NCI-H2227 treated with DMSO at 0.1 percent for 48 hours (cell line): Measurements from ENCODE around the gene SSTR4.
"Not testable (repeated sequence)": the region's sequence is repeated elsewhere in the genome, so short reads cannot be mapped to it uniquely, and the experiment has no call there.

Source experiments
- DNase-seq: peaks from one replicate; lab custom pipeline; 2025; lab: John Stamatoyannopoulos, UW

Gene SSTR4

GRCh38 chr20:23018432-23018831 is 16.7 kb upstream of the SSTR4 start:
- no peak for DNase-seq

- no peak for DNase-seq
Observed at GRCh38 chr20:23018941-23019340, 16.2 kb upstream of the SSTR4 start.

DNA sequence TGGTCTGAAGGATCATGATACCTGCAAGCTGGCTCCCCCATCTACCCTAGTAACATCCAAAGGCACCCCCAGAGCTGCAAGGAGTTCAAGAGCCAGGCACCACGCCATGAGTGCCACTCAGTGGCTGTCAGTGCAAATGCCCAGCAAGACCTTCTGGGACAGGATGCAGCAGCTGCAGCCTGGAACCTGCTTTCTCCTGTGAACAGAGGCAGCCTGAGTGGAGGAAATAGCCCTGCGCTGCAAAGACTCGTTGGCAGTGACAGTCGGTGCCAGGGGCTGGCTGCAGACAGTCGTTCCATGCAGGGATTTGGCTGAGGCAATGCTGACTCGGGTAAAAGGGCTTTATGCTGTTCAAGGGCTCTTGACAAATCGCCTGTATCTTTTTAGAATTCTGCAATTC is 15.7 kb upstream of the SSTR4 start:
- no peak for DNase-seq

- DNase-seq, result no peak
Observed at GRCh38 chr20:23020230-23021018, 14.7 kb upstream of the SSTR4 start.

GRCh38 chr20:23021541-23021940 is 13.6 kb upstream of the SSTR4 start:
- no peak for DNase-seq

- no peak for DNase-seq
Observed at GRCh38 chr20:23021951-23022350, 13.2 kb upstream of the SSTR4 start.

GRCh38 chr20:23022849-23023248 is 12.3 kb upstream of the SSTR4 start:
- DNase-seq, result no peak

DNA sequence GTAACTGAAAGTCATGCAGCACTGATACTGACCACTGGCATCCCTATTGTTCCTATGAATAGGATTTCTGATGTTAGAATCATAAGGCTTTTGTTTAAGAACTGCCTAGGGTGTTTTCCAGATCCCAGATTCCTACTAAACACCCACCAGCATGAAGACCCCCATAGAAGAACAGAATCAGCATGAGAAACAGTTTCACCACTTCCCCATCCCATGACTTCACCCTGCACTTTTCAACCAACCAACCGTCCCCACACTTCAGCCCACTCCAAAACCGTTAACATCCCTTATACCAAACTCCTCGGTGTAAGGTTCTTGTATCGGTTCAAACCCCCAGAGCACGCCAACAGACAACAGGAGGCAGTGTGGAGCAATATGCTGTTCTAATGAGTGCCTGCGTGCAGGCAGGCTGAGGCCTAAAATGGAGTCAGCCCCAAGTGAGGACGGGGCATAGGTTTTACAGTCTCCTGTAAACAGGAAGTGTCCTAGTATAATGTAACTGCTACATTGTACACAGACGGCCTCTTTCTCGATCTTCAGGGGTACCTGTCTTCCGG is 11.4 kb upstream of the SSTR4 start:
- no peak for DNase-seq

GRCh38 chr20:23024701-23025100 is 10.4 kb upstream of the SSTR4 start:
- no peak for DNase-seq

- not testable (repeated sequence) for DNase-seq
Observed at GRCh38 chr20:23025503-23025902, 9.6 kb upstream of the SSTR4 start.

DNA sequence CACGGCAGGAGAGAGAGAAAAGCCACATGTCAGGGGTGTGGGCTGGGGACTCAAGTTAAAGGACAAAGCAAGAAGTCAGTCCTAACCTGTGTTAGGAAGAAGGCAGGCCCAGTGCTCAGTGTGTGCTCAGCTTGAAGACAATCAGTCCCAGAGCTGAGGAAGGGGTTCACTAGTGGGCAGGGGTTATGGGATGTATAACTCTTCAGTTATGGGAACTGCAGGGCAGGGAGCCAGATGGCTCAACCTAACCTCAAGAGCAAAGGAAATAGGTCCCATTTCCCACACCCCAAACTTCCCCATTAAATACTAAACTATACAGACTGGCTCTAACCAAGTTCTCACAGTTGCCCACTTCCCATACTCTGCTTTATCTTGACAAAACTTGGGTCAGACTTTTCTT is 7.4 kb upstream of the SSTR4 start:
- DNase-seq, result no peak

DNA sequence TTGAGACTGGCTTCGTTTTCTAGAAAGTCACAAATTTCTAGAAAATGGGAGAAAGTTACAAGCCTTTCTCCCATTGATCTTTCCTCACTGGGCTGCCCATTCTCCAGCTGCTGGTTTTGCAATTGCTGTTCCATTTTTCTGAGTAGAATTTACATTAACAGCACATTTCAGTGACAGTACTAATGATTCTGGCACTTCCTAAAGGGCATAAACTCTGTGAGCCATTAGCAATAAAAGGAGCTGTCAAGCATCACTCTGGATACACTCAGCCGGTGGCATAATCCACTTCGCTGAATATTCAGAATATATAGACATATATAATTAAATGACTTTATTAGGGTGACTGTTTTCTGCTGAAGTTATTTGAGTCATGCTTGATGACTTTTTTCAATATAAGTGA is 6.7 kb upstream of the SSTR4 start:
- no peak for DNase-seq

DNA sequence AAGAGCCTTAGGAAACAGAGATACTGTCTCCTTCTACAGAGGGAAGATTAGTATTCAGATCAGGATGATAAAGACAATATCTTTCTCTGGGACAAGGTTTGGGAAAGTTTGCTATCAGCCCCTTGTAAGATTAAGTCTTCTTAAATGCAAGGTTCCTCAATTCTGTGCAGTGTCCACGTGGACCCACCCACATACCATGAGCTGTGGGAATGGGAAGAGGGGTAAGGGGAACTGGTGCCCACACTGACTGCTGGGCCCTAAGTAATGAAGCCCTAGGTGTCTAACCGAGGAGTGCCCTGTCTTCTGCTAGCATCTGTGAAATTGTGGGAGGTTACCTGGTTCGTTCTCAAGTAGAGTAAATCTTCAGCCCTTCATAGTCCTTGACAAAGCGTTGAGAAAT is 5.8 kb upstream of the SSTR4 start:
- no peak for DNase-seq

GRCh38 chr20:23031346-23031745 is 3.8 kb upstream of the SSTR4 start:
- DNase-seq, result no peak

- DNase-seq, result no peak
Observed at GRCh38 chr20:23032056-23032749, 2.9 kb upstream of the SSTR4 start.

DNA sequence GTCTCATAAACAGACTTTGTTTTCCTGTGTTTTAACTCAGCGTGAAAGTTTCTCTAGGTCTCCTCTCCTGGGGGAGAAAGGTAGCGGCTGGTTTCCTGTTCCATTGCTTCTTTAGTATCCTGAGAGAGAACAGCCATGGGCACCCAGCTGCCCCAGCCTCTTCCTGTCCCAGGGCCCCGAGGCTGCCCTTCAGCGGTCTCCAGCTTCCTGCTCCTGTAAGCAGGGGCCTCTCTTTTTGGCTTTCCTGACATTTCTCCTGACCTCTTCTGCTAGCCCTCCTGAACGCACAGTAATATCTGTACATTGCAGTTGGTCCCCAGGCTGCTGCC is 2.4 kb upstream of the SSTR4 start:
- no peak for DNase-seq

DNA sequence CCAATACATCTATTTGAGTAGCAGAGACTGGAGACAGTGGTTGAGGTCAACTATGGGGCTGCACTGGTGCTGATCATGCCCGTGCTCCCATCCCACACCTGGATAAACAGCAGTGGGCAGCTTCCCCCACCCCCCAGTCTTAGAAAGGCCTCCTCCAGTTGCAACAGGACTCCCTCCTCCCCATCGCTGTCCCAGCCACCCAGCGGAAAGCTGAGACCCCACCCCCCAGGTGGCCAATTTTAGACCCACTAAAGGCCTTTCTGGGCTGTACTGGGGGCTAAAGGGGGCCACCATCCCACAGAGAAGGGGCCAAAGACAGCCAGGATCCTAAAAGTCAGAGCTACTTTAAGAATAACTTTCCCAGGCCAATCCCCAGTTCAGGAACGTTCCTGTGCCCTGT is 1.2 kb upstream of the SSTR4 start:
- DNase-seq, result no peak

DNA sequence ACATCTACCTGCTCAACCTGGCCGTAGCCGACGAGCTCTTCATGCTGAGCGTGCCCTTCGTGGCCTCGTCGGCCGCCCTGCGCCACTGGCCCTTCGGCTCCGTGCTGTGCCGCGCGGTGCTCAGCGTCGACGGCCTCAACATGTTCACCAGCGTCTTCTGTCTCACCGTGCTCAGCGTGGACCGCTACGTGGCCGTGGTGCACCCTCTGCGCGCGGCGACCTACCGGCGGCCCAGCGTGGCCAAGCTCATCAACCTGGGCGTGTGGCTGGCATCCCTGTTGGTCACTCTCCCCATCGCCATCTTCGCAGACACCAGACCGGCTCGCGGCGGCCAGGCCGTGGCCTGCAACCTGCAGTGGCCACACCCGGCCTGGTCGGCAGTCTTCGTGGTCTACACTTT is 619 bp downstream of the SSTR4 start:
- DNase-seq, result no peak

GRCh38 chr20:23036371-23036770 is 1.3 kb downstream of the SSTR4 start:
- no peak for DNase-seq

GRCh38 chr20:23037017-23037481 is 1.9 kb downstream of the SSTR4 start:
- DNase-seq, result no peak

DNA sequence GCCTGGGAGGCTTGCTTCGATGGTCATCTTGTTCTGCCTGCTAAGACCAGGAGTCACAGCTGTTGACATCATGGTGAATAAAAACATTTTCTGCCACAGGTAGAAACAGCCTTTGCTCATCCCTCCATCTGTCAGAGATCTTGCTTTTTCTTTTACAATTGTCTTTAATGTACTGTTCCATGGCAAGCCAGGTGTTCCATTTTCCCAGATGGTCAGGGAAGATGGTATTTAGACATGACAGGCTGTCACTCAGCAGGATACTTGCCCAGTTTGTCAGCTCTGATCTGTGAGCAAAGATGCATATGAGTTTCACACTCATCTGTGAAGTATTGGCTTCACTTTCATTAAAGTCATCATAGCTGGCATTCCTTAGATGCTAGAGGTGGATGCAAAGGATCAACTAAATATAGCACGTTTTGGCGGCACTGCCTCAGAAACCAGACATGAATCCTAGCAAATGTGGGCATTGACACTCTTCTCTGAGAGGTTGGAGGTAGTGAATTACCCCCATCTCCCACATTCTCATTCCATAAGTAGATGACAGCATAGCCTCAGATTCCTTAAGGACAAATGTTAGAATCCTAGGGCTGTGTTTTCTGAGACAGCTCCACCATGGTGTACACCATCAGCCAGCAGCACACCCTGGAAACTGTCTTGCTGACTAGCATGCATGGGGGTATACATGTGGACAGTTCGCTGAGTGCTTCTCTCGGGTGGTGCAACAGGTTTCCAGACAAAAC is 4.2 kb downstream of the SSTR4 start:
- DNase-seq, result no peak

DNA sequence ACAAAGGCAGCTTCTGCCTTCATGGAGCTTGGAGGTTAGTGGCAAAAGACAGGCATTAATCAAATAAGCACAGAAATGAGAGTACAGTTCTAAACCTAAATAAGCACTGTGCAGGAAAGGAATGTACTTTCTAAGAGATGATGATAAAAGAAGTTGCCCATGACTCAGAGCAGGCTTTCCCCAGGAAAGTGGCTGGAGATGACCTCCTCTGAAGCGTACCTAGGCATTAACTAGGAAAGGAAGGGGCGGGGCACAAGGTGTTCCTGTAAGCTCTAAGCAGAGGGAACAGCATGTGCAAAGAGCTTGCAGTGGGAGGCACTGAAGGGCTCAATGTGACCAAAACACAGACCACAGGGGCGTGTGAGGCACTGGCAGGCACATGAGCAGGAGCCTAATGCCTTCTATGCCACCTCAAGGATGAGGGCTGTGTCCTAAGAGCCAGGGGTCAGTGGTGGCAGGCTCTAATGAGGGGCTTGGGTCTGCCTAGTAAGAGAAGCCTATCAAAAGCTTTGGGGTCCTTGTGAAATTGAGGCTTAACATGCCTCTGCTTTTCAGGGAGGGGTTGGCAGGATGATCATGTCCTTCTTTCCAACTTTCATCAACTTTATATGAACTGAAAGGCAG is 4.9 kb downstream of the SSTR4 start:
- DNase-seq, result no peak
